Right lung (tissue), 5 donors: ENCODE results near the gene GCK. TPM values are rescaled to one million over a fixed set of nuclear protein-coding genes. Genes with fewer than 3 reads are reported as not detected.
"Not testable (repeated sequence)": the region's sequence is repeated elsewhere in the genome, so short reads cannot be mapped to it uniquely, and the experiment has no call there.

ENCODE experiments used
- DNase-seq, 2 donors: peaks; one replicate each; pipeline ENCODE4 v3.0.0-alpha.2; 2013
- polyA plus RNA-seq, 5 donors: library from polyadenylated mRNA; unstranded; fragments of 120-200 nt; gene quantifications; one replicate each; pipeline versions ENCODE4 v1.2.1 to v1.2.3, GENCODE V29; 2013; ENCODE audit warnings: inconsistent platforms in 1 of 5, low replicate concordance in 1 of 5; ENCODE audit not compliant: insufficient read length in 5 of 5, insufficient read depth in 1 of 5

GCK gene
- polyA plus RNA-seq, 5 donors: 2.2 to 3.9 (median 2.5) TPM

- no peak for DNase-seq
Observed at GRCh38 chr7:44208085-44208484, 18.8 kb upstream of the GCK start.

DNA sequence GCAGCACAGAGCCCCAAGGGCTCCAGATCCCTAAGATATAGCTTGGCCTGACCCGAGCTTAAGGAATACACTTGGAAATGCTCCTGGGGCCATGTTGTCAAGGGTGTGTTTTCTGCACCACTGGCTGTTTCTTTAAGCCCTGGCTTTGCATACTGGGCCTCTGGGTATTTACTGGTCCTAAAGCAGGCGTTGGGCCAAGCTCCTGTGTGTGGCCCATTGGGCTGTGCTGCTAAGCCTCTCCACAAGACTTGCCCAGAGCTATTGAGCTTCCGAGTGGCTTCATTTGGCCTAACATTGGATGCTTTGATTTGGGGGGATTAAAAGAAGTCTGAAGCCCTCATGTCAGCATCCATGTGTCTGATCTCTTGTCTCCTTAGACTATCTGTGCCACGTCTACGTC lies 16.8 kb upstream of the GCK start:
- DNase-seq: no peak

- no peak for DNase-seq
Observed at GRCh38 chr7:44201813-44202212, 12.6 kb upstream of the GCK start.

GRCh38 chr7:44200699-44201461 lies 11.6 kb upstream of the GCK start, which contains the start of gene YKT6:
TSS of gene YKT6 (plus strand) at chr7:44200978. CDS start at chr7:44201136, 158 bp downstream.
- DNase-seq: peak; percentile 90

- DNase-seq: not testable (repeated sequence)
Observed at GRCh38 chr7:44200163-44200562, 10.9 kb upstream of the GCK start.

- no peak for DNase-seq
Observed at GRCh38 chr7:44197474-44197873, 8.2 kb upstream of the GCK start.

- peak in 1 of 2 donors; percentile 34 for DNase-seq
Observed at GRCh38 chr7:44196450-44196872, 7.2 kb upstream of the GCK start.

DNA sequence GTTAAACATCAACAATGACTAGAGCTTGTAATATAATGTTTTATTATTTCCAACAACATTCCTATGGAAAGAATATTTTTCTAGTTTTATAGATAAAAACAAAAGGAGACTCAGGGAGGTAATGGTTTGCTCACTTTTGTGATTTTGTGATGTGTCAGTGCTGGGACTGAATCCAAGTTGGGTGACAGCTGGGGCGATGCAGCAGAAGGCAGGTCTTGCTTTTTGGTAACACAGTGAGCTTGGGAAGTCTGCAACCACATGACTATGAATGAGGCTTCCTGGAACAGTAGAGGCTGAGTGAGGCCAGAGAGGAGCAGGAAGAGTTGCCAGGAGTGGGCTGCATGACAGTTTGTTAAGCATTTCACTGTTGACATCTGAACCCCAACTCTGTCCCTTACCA lies 6.7 kb upstream of the GCK start:
- no peak for DNase-seq

DNA sequence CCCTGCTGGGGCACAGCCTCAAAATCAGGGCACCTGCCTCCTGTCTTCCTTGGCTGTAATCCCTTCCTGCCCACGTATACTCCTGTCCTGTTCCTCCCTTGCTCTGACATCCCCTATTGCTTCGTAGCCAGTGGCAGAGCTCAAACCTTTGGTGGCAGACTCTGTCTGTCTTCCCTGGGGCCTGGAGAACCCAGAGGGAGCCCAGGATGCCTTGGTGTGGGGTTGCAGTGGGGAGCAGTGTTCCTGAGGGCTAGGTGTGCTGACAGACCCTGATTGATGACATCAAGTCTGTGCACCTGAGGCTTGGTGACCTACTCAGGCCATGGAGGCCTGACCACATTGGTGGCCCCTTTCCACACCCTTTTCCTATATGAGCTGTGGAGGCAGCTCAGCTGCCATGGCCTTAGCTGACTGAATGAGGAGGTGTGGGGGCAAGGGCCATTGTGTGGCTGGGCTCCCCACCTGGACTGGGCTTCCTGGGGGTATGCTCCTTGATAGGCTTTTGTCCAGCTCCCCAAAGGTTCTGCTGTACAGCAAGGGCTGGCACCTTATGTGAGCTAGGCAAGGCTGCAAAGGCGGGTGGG lies 5.4 kb upstream of the GCK start:
- DNase-seq: no peak

DNA sequence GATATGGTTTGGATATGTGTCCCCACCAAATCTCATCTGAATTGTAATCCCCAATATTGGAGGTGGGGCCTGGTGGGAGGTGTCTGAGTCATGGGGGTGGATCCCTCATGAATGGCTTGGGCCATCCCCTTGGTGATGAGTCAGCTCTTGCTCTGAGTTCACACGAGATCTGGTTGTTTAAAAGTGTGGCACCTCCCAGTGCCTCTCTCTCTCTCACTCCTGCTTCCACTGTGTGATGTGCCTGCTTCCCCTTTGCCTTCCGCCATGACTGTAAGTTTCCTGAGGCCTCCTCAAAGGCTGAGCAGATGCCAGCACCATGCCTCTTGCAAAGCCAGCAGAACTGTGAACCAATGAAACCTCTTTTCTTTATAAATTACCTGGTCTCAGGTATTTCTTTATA lies 4.8 kb upstream of the GCK start:
- DNase-seq: no peak

- DNase-seq: no peak
Observed at GRCh38 chr7:44193011-44193802, 4.0 kb upstream of the GCK start.

- no peak for DNase-seq
Observed at GRCh38 chr7:44191171-44191570, 1.9 kb upstream of the GCK start.

GRCh38 chr7:44189993-44190872 lies 994 bp upstream of the GCK start:
- DNase-seq: no peak

DNA sequence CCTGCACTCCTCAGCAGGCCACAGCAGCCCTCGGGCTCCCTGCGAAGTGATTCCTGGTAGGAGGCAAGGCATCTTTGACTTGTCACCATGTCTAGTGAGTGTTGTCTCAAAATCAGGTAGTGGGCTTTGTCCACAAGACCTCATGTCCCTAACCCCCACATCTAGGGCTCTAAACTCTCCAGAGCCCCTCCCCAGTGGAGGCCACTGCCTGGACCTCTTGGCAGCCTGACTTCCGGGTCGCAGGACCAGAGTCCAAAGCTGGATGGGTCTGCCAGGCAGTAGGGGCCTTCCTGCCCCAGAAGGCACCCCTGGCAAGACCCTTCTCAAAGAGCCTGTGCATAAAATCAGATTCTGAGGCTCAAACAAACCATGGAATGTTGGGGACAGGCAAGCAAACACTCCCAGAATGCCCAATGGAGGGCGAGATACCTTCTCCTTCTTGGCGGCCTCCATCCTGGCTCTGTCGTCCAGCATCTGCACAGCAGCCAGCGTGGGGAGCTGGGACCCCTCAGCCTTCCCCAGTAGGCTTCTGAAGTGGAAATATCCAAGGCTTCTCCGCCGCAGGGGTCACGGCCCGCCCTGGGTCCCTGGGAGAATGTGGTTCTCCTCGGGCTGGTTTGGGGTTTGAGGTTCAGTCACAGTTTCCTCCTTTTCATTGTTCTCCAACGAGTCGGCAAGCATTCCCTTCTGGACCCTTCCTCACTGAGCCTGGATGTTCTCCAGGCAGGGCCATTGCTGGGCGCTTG lies 586 bp downstream of the GCK start:
- DNase-seq: no peak

DNA sequence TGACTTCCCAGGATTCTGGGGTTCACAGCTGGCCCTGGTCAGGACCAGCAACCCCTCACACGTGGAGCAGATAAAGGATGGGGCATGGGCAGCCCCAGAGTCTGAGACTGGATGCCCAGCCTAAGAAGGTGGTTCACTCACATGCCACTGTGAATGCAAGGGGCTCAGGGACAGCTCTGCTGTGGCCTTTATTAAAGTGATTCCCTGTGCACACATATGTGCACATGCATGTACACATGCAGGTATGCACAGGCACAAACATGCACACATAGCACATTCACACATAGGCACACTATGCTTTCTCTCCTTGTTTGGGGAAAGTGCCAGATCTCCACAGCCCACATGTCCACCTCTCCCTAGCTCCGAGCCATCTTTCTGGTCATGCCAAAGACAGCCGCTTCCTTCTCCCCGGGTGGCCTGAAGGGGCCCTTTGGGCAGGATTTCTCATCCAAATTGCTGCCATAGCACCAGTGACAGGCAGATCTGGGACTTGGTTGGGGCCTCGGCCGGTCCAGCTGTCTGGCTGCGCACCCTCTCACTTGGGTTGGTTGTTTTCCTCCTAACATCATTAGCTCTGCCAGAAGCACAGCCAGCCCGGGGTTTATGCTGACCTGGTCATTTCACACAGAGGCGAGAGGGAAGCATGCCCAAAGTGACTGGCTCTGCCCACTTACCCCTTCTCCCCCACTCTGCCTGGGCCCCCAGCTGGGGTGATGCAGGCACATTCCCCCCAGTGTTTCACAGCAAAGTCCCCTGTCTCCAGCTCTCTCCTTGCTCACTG lies 1.4 kb downstream of the GCK start:
- peak; percentile 7 to 11 for DNase-seq

- no peak for DNase-seq
Observed at GRCh38 chr7:44186736-44187135, 2.5 kb downstream of the GCK start.

DNA sequence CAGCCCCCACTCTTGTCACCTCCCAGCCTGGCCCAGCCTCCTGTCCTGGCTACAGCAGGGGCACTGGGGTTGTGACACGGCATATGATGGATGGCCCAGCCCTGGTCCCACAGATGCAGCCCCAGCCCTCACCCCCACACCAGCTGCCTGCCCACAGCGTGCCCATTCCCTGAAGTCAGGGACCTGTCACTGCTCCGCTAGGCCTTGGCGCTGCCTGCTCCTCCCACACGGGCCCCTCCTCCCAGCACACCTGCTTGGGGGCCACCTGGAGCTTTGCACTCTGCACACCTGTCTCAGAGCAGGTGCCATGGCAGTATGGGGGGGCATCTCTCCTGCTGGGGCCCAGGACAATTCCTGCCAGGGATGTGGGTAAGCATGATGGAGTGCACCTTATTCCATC lies 3.5 kb downstream of the GCK start:
- no peak for DNase-seq

DNA sequence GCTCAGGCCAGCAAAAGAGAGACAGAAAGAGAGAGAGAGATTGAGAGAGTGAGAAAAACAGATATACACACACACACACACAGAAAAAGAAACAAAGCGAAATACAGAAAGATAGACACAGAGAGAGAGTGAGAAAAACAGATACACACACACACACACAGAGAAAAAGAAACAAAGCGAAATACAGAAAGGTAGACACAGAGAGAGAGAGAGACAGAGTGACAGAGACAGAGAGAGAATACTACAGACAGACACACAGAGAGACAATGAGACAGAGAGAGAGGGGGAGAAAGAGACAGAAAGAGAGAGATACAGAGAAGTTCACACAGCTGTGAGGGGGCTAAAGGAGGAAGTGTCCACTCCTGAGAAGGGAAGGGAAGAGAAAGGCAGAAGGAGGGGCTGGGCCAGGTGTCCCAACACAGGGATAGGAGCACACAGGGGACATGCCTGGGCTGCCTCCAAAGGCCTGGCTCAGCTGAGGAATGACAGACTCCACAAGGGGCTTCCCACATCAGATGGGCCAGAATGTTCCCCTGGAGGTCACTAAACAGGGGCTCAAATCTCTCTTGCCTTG lies 4.3 kb downstream of the GCK start:
- DNase-seq: no peak

- DNase-seq: no peak
Observed at GRCh38 chr7:44184206-44184872, 4.9 kb downstream of the GCK start.
